A549 (cell line): ENCODE results near the gene ATG5. TPM values are rescaled to one million over a fixed set of nuclear protein-coding genes. Genes with fewer than 3 reads are reported as not detected.

Source experiments
- ATAC-seq, 2 experiments: fragments of 200-7000 bp in 1 of 2; fragments of >200 bp in 1 of 2; cut with Nextera tagmentation in 1 of 2; cut with Tn5 transposase in 1 of 2; 3 replicates each; pipeline versions ENCODE4 v1.8.0 to v1.9.1; 2018 to 2020; ENCODE audit warnings: mild to moderate bottlenecking in 1 of 2, moderate library complexity in 1 of 2
- CTCF ChIA-PET: fragments of 300-600 bp; sonication (Branson Sonifier 250); formaldehyde crosslinking; extraction: SDS; loops from one replicate; lab custom pipeline; 2021; ENCODE audit warnings: antibody characterized with exemption, inconsistent platforms; lab: Yijun Ruan, JAX
- POLR2A ChIA-PET: fragments of 350-600 bp; formaldehyde crosslinking; extraction: SDS; loops from one replicate; lab custom pipeline; 2021; ENCODE audit warnings: antibody characterized with exemption, inconsistent platforms; lab: Yijun Ruan, JAX
- DNase-seq, 2 experiments: peaks; one replicate each; pipeline versions ENCODE4 v3.0.0 to v3.0.0-alpha.2; 2011 to 2016; ENCODE audit warnings: low read depth in 1 of 2, low spot score in 1 of 2
- FAIRE-seq: peaks from 2 replicates; lab custom pipeline; 2011; peaks lifted over from hg19 to GRCh38; lab: Jason Lieb, UNC
- H3K27ac ChIP-seq, 2 experiments: fragments of >200 bp; sonication (Bioruptor Twin); formaldehyde crosslinking; 3 replicates each; pipeline ENCODE4 v1.5.1; 2016 to 2017
- H3K4me1 ChIP-seq: fragments of >200 bp; sonication (Bioruptor Twin); formaldehyde crosslinking; 3 replicates; pipeline ENCODE4 v1.6.1; 2016
- H3K4me2 ChIP-seq: fragments of >200 bp; sonication (Bioruptor Twin); formaldehyde crosslinking; 3 replicates; pipeline ENCODE4 v1.6.1; 2016
- H3K4me3 ChIP-seq: fragments of >200 bp; sonication (Bioruptor Twin); formaldehyde crosslinking; 3 replicates; pipeline ENCODE4 v1.5.1; 2016
- H3K9me3 ChIP-seq: fragments of >200 bp; sonication (Bioruptor Twin); formaldehyde crosslinking; 3 replicates; pipeline ENCODE4 v1.6.1; 2016
- E2F6 ChIP-seq: IDR thresholded peaks from 2 replicates; pipeline ENCODE4 v1.6.1; 2012; ENCODE audit warnings: low read depth, borderline replicate concordance
- FOSL2 ChIP-seq, 2 experiments: fragments of 450-650 bp in 1 of 2; fragments of >200 bp in 1 of 2; sonication (Bioruptor Twin) in 1 of 2; formaldehyde crosslinking; IDR thresholded peaks; 2 replicates each; pipeline versions ENCODE4 v1.5.0 to v1.6.1; 2016 to 2020; ENCODE audit warnings: mild to moderate bottlenecking in 1 of 2, moderate library complexity in 1 of 2
- FOXS1 ChIP-seq: fragments of 250-450 bp; sonication (Bioruptor Pico); IDR thresholded peaks from 2 replicates; pipeline ENCODE4 v1.5.0; 2020; ENCODE audit warnings: mild to moderate bottlenecking, moderate library complexity
- MAFK ChIP-seq: fragments of 450-650 bp; IDR thresholded peaks from 2 replicates; pipeline ENCODE4 v1.6.1; 2014; ENCODE audit not compliant: partially characterized antibody
- MAX ChIP-seq: IDR thresholded peaks from 2 replicates; pipeline ENCODE4 v1.6.1; 2012
- MAZ ChIP-seq: fragments of 150-350 bp; IDR thresholded peaks from 2 replicates; pipeline ENCODE4 v1.6.1; 2014; ENCODE audit warnings: antibody characterized with exemption, low read depth, low read length, borderline replicate concordance
- RAD21 ChIP-seq, 2 experiments: fragments of >200 bp in 1 of 2; sonication (Bioruptor Twin) in 1 of 2; formaldehyde crosslinking in 1 of 2; IDR thresholded peaks in 1 of 2; conservative IDR thresholded peaks in 1 of 2; 2 replicates in 1 of 2; 3 replicates in 1 of 2; pipeline ENCODE4 v1.6.1; 2012 to 2018; ENCODE audit warnings: inconsistent platforms in 1 of 2
- WGBS: methylation state at CpG from one replicate; pipeline ENCODE4 v1.1.6; 2017; ENCODE audit errors: missing lambda C conversion rate; 5-methylcytosine and 5-hydroxymethylcytosine counted together
- polyA plus RNA-seq, 4 experiments: library from polyadenylated mRNA; depleted of rRNA in 3 of 4; stranded (reverse); fragments of >200 nt; fragmentation: RNase III in 1 of 4; extraction: RNeasy Plus Mini Kit Qiagen cat#74134 plus additional on column Dnase treatment in 1 of 4; gene quantifications; 2 replicates in 3 of 4; 3 replicates in 1 of 4; pipeline ENCODE4 v1.2.3, GENCODE V29; 2011 to 2017
- small RNA-seq, 6 experiments: library from RNA; depleted of rRNA; stranded (forward); fragments of <200 nt; gene quantifications; one replicate each; pipeline ENCODE3, GENCODE V24; 2012

The ATG5 gene
- polyA plus RNA-seq, 2 of the 4 experiments (the other 2 are of a cell fraction), result 26.6 to 53.5 TPM

GRCh38 chr6:106134906-106135634 is 190.5 kb downstream of the ATG5 start:
- H3K27ac ChIP-seq, result peak overlapping the region; percentile 41 to 81
- no peak overlapping the region for H3K4me3 ChIP-seq

More at GRCh38 chr6:106134906-106135634, 190.5 kb downstream of the ATG5 start:
- POLR2A ChIA-PET, result no interaction called here
- FAIRE-seq (no peak), ATAC-seq (peak; percentile 73 to 79; a peak in 5 of 6 replicates), DNase-seq (peak; percentile 27 to 48)
- no peak for TF ChIP-seq RAD21 (conservative IDR thresholded peaks at IDR 0.05 in 1 of 2, IDR thresholded peaks at IDR 0.05 in 1 of 2)
- TF ChIP-seq MAZ, result no peak
- TF ChIP-seq FOSL2 (IDR thresholded peaks at IDR 0.05), result no peak
- TF ChIP-seq FOSL2 (CRISPR knock-in tag; IDR thresholded peaks at IDR 0.05), result peak; percentile 82
- TF ChIP-seq MAX, result peak; percentile 43
- TF ChIP-seq MAFK, result peak; percentile 60
- TF ChIP-seq FOXS1 (CRISPR knock-in tag), result no peak
- no peak for TF ChIP-seq E2F6
- 24% methylated on average over 10 of the region's 18 CpGs for WGBS
- CTCF ChIA-PET, result interaction anchor here (1.0 kb wide), 1 partner anchor 9 kb away, joined by 3 read pairs; no protein-coding TSS in a partner anchor
- peak overlapping the region; percentile 58 for H3K4me2 ChIP-seq
- H3K4me1 ChIP-seq, result peaks cover 17% of the 10 kb centered on the region
- H3K9me3 ChIP-seq, result no peaks in the 10 kb centered on the region

Small RNA genes lying within 50 kb of the gene (small RNA-seq; reads per million reads assigned to genes)
- 0 reads per million in 6 experiments for gene RF00015
- gene RN7SL47P, result 0 reads per million in 6 experiments
- gene RNU6-344P, result 0 reads per million in 6 experiments

Other genes starting within 250 kb of the ATG5 start
- gene PRDM1, start 239.4 kb downstream of the ATG5 start, polyA plus RNA-seq (2011; rRNA removed), result 9.0 and 11.2 TPM in 2 replicates
- gene PRDM1, start 239.4 kb downstream of the ATG5 start, polyA plus RNA-seq (2017; fragmentation: RNase III; extraction: RNeasy Plus Mini Kit Qiagen cat#74134 plus additional on column Dnase treatment), result 2.5 to 3.0 TPM (median 2.6 TPM) in 3 replicates
- gene CRYBG1, start 35.0 kb upstream of the ATG5 start, polyA plus RNA-seq (2011; rRNA removed), result 0.30 and 0.31 TPM in 2 replicates
- 0.37 to 0.59 TPM (median 0.41 TPM) in 3 replicates for gene CRYBG1, start 35.0 kb upstream of the ATG5 start, polyA plus RNA-seq (2017; fragmentation: RNase III; extraction: RNeasy Plus Mini Kit Qiagen cat#74134 plus additional on column Dnase treatment)